MV-4-11 (cell line): Measurements from ENCODE around the gene ALAS1.
"Not testable (repeated sequence)": the region's sequence is repeated elsewhere in the genome, so short reads cannot be mapped to it uniquely, and the experiment has no call there.

Experiments used
- DNase-seq: peaks from one replicate; lab custom pipeline; 2025; lab: John Stamatoyannopoulos, UW

Gene ALAS1

DNA sequence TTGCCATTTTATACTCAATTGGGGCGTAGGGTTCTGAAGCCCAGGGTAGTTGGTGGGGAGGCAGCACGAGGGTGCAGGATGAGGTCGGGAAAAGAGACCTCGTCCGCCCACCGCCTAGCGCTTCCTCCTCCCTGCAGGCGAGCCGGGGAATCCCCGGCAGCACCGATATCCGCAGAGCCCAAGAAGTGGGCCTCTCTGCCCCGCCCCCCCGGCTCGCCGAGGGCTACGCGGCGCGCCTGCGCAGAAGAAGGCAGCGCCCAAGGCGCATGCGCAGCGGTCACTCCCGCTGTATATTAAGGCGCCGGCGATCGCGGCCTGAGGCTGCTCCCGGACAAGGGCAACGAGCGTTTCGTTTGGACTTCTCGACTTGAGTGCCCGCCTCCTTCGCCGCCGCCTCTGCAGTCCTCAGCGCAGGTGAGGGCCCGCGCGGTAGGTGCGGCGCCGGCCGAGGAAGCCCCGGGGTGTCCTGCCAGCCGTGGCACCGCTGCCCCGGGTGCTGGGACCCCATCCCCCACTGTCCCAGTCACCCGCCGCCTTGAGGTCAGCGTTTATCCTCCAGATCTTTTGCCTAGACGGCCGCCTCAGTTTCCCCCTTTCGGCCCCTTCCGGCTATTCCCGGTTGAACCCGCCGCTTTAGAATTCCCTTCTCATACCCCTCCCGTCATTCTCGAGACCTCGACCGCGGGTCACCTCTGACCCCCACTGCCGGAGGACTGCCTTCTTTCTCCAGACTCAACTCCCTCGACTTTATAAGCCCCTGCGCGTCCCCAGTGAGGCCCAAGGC lies at the start of gene ALAS1:
TSS of gene ALAS1 (plus strand) at position 319 of the 784 bp plus-strand sequence. CDS start 1,082 bp downstream, outside the sequence.
- peak; percentile 86 for DNase-seq

DNA sequence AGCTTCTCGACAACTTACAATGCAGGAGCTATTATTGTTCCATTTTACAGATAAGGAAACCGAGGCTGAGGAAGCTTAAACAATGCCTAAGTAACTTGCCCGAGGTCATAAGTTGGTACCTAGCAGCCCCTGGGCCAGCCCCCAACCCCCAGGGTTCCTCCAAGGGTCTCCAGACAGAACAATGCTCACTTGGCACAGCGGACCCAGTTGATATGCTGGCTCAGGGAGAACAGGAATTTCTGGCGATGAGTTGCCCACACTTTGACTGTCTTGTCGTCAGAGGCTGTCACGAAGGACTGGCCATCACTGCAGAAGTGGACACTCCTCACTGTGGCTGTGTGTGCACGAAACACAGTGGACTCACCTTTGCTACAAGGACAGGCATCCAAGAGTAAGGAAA lies 48.9 kb upstream of the ALAS1 start:
- DNase-seq, result no peak

DNA sequence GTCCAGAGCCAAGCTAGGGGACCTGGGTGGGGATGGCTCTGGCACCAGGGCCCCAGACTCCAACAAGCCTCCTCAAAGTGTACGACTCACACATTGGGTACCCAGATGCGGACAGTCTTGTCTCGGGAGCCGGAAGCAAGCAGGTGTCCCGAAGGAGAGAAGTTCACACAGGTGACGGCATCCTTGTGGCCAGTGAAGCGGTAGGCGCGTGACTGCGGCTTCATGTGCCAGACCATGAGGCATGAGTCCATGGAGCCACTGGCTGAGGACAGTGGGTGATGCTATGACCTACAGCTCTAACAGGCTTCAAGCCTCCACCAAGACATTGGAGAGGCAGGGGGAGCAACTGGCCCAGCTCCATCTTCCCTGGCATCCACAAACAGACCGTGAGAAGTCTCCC lies 48.2 kb upstream of the ALAS1 start:
- no peak for DNase-seq

GRCh38 chr3:52150357-52150756 lies 47.6 kb upstream of the ALAS1 start:
- no peak for DNase-seq

DNA sequence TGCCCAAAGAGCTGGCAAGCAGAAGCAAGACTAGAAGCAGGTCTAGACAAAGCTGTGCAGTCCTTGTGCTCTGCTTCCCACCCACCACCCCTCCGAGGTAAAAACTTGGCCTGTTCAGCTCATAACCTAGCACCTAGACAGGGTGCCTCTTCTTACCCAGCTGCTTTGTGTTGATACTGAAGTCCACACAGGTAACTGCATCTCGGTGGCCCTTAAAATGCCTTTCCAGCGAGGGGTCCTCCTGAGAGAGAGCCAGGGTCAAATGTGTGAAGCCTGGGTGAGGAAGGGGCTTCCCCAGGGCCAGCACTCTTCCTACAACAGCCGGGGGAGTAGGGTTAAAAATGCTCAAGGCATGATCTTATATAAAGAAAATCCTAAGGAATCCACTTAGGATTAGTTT lies 47.1 kb upstream of the ALAS1 start:
- DNase-seq, result no peak

GRCh38 chr3:52151991-52152390 lies 46.0 kb upstream of the ALAS1 start:
- DNase-seq, result not testable (repeated sequence)

GRCh38 chr3:52153389-52154096 lies 44.4 kb upstream of the ALAS1 start:
- DNase-seq, result peak; percentile 15

DNA sequence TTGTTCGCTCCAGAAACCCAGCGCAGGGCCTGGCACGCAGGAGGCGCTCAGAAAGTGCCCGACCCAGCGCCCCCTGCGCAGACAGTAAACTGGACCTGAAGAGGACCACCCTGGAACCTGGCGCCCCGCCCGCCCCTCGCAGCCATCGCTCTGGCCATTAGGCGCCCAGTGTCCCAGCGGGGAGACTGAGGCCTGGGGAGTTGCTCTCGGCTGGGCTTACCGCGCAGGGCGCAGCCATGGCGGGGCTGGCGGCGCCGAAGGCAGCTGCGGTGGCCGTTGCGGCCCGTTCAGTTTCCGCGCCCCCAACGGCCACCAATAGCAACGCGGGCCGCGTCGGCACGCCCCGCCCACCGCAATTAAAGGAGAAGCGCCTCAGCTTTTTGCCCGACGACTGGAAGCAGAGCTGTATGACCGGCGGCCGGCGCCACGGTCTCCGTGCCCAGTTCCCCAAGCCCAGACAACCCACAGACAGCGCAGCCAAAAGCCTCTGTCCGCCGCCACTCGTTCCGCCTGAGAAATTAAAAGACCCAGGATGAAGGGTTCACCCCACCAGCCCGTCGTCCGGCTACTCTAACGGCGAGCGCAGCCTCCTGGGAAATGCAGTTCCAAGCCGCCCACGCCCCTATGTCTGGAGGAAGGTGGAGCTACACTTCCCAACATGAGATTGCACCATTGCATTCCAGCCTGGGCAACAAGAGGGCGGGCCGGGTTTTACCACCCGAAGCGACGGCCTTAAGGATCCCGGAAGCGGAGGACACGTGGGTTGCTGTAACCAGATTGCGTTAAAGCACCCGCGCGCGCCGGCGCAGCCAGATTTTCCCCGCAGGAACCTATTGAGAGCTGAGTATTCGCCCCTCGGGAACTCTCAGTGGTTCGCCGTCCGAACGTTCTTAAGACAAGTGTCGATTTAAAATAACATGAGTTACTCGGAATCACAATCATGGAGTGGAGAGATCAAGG lies 43.5 kb upstream of the ALAS1 start, which contains the start of gene POC1A:
TSS of gene POC1A (minus strand) at position 289 of the 960 bp plus-strand sequence. CDS start at position 238, 51 bp downstream.
- peak; percentile 98 for DNase-seq

DNA sequence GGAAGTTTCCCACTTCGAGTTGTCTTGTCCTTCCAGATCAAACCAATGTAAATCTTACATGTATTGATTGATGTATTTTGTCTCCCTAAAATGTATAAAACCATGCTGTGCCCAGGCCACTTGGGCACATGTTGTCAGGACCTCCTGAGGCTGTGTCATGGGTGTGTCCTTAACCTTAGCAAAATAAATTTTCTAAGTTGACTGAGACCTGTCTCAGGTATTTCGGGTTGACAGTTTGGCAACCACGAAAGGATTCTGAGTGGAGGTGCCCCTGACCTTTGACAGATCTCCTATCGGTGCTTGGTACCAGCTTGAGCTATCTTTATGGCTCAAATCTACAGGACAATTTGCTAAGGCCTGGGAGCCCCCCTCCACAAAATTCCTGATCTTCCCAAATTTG lies 42.0 kb upstream of the ALAS1 start:
- no peak for DNase-seq

DNA sequence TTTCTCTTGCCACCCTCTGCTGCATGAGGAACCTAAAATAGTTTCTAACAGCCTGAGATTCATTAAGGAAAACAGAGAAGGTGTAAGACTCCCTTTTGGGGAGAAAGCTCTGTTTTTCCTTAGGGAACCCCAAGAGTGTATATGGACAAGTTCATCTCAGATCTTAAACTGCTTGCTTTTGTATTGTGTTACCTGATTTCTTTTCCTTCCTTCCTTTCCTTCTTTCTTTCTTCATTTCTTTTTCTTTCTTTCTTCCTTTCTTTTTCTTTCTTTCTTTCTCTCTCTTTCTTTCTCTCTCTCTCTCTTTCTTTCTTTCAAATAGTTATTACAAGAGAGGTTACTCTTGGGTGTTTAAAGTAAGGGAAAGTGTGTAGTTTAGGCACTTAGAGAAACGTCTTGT lies 38.5 kb upstream of the ALAS1 start:
- DNase-seq, result no peak

DNA sequence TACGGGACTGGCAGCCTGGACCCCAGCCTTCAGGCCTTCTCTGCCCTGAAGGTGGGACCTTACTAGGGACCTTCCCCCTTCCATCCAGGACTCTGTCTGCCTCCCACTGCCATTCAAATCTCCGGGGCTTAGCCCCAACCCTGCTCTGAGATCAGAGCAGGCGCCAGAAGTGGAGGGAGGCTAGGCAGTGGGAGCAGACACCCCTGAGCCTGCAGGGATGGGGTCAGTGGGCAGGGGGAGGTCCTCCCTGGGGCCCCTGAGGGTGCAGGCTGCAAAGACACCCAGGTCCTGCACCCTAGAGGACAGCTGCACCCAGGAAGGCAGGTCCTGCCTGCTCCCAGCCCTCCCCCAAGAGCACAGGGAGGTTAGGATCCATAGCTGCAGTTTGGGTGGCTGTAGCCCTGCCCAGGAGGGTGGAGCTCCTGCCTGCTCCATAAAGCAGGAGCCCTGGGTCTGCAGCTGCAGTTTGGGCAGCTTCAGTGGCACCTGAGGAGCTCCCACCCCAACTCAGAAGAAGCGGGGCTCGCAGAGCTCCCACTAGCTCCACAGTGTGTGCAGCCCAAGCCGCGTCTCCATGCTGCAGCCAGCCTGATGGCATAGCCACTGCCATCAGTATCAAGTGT lies 35.6 kb upstream of the ALAS1 start:
- no peak for DNase-seq

- no peak for DNase-seq
These were observed 30.7 kb upstream of the ALAS1 start for GRCh38 chr3:52167240-52167639.

DNA sequence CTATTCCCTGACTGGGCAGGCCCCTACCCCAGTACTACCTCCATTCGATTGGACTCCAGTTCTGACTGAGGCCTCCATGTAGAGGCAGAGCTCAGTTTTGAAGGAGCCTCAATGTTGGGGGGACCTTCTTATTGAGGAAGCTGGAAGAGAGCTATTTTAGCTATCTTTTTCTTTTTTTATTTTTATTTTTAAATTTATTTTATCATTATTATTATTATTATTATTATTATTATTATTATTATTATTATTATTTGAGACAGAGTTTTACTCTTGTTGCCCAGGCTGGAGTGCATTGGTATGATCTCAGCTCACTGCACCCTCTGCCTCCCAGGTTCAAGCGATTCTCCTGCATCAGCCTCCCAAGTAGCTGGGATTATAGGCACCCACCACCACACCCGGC lies 27.7 kb upstream of the ALAS1 start:
- not testable (repeated sequence) for DNase-seq

DNA sequence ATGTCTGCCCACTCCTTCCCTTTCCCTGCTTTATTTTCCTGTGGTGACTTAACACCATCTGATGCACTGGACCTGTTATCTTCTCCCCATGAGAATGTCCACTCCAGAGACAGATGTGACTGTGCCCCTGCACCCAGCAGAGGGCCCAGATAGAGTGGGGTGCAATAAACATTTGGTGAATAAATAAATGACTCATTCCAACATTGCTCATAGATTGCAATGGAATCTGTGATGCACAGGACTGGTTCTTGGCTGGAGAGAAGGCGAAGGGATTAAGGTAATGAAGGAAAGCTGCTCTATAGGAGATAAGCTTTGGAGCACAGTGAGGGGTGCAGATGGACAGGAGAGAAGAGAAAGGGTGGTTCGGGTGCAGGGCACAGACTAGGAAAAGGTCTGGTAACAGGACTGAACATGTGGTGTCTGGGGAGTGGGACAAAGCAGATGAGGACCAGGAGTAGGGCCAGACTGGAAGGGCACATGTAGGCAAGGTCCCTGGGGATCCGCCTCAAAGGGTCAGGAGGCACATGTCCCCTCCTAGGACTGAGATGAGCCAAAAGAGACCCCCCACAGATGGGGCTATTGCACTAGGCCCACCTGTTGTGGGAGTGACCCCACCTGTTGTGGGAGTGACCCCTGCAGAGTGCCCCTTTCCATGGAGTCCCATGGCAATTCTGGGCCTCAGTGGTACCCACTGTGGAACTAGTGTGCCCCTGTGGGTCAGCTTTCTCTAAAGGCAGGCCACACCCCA lies 26.3 kb upstream of the ALAS1 start:
- DNase-seq, result no peak

DNA sequence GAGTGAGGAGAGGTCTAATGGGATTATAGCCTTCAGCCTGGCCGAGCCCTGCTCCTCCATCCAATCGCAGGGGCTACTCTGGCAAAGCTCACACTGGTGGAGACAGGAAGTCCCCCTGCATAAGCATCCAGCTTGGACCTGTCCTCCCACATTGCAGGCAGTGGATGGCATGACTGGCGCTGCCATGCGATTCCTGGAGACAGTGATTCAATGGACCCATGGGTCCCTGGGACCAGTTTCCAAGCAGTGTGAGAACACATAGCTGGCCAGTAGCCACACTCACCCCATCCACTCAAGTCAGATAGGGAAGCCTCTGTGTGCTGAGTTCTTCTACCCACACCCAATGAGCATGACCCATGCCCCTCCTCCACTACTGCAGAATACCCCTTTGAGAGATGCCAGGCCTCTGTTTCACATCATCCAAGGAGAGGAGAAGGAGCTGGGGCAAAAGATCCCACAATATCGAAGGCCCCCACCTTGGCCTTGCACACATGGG lies 25.6 kb upstream of the ALAS1 start:
- DNase-seq, result no peak

- no peak for DNase-seq
These were observed 24.9 kb upstream of the ALAS1 start for GRCh38 chr3:52173101-52173500.

DNA sequence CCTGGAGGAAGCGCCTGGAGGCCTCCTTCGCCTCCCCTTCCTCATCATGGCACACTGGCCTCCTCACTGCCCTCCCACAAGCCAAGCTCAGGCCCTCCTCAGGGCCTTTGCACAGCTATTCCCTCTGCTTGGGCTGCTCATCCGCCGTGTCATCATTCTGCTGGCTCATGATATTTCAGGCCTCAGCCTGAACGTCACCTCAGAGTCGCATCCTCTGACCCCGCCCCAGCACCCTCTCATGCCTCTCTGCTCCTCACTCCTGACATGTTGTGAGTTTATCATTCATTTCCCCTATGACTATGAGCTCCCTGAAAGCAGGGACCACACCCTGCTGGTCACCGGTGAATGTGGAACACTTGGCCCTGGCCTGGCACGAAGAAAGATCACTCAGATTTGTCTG lies 23.1 kb upstream of the ALAS1 start:
- no peak for DNase-seq

DNA sequence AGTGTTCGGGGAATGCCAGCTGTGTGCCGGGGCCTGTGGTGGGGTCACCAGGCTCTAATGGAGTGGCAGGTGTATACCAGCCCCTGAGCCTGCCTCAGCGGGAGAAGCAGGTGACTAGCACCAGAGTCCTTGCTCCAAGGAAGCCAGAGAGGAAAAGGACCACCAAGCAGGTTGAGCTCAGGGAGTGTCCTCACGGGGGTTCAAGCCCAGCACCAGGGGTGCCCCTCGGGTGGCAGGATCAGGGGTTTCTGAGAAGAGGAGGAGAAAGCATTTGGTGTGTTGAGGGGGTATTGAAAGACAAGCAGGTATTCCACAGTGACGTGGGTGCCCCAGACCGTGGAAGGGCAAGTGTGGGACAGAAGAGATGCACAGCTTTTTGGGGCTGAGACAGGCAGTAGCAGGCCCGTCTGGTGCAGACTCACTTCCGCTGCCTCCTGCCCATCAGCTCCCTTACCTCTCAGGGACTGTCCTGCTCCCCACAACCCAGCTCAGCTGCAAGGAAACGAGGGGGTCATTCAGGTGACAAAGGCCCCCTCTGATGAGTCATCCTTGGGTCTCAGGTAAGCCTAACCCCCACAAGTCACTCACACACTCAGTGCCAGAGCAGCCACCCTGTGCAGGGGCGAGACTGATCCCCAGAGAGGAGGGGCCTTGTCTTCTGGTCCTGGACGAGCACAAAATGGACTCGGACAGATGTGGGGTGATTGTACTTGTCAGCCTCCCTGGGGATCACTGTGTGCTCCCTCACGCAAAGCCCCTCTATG lies 22.4 kb upstream of the ALAS1 start:
- DNase-seq, result no peak

GRCh38 chr3:52176180-52176752 lies 21.7 kb upstream of the ALAS1 start:
- DNase-seq, result no peak
